Measurements from ENCODE around the gene LCN9. TPM values are rescaled to one million over a fixed set of nuclear protein-coding genes. Genes with fewer than 3 reads are reported as not detected.

The LCN9 gene
- total and polyA plus RNA-seq, 4 donors = not detected

- TF ChIP-seq ZBTB33 (IDR thresholded peaks at IDR 0.05) = no peak
Measured at GRCh38 chr9:135705376-135705775, 42.3 kb downstream of the LCN9 start (continued).

DNA sequence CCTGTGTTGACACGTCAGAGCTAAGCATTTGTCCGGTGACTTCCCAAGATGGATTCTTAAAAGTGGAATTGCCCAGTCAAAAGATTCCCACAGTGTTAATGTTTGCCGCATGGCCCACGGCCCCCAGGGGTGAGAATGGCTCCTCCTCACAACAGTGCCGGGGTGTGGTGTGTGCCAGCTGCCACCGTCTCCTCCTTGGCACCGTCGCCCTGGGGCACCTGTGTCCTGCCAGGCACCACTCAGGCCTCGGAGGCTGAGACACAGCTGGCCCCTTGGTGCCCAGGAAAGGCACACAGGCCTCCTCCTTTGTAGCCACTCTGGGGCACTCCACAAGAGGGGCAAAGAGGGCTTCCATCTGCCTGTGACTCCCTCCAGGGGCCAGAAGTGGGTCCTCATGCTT is 43.2 kb downstream of the LCN9 start:
- Histone ChIP-seq H3K9ac (ENCODE audit: low read depth in 1 of 2, low read length in 2 of 2) (no peak overlapping the region), H3K9me3 (ENCODE audit: control insufficient read depth in 4 of 4, low read length in 3 of 4) (no peaks in the 10 kb centered on the region), H3K4me1 (ENCODE audit: control insufficient read depth in 4 of 4, insufficient read depth in 4 of 4, low read length in 3 of 4) (peaks cover 0 to 7% (median 0%) of the 10 kb centered on the region in 4 donors), H3K27ac (ENCODE audit: low read depth in 1 of 2, low read length in 2 of 2) (no peak overlapping the region), H3K36me3 (ENCODE audit: control insufficient read depth in 4 of 4, insufficient read depth in 3 of 4, low read depth in 1 of 4, low read length in 3 of 4) (no peaks in the 10 kb centered on the region), H3K27me3 (ENCODE audit: control insufficient read depth in 4 of 4, insufficient read depth in 4 of 4, low read length in 3 of 4) (peaks cover under 1 to 9% (median 2%) of the 10 kb centered on the region in 4 donors), H3K4me3 (ENCODE audit: low read depth in 1 of 3, low read length in 3 of 3) (no peak overlapping the region)
- 81% methylated on average over 9 of the region's 9 CpGs for WGBS
- no peak for TF ChIP-seq NR2F2 (IDR thresholded peaks at IDR 0.05)
- TF ChIP-seq, protein P1, sequence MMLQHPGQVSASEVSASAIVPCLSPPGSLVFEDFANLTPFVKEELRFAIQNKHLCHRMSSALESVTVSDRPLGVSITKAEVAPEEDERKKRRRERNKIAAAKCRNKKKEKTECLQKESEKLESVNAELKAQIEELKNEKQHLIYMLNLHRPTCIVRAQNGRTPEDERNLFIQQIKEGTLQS (IDR thresholded peaks at IDR 0.05) = no peak
- DNase-seq (ENCODE audit: low spot score) = no peak

DNA sequence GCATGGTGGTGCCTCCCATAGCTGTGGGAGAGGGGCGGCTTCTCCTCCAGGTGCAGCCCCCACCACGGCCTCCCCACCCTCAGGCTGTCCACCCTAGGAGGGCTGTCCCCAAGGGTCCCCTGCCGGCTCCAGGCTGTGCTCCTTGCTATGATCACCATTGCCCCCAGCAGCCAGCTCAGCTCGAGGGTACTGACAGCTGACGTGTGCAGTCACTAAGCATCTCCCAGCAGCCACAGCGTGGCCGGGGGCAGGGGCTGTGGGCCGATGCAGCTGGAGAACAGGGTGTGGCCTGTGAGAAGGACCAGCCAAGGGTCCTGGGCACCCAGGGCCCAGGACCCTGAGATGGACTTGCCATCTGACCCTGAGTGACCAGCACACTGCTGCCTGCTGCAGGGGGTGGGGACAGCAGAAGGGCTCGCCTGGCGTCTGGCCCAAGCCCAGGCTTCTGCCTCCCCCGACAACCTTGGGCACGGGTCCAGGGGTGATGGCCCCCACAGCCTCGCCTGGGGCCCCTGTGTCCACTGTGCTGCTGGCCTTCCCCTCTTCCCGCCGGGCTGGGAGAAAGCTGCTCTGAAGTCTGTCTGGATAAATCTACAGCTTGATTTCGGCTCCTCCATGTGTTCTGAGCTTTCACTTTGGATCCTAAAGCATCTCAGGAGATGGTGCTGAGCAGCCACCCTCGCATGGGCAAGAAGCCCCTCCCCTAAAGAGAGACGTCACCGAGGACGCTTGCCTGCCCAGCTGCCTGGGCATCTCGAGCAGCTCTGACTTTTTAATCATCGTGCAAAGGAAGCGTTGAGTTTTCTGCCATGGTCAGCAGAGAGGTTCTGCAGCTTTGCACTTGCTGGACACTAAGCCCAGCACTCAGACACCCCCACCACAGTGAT is 44.4 kb downstream of the LCN9 start:
- TF ChIP-seq, protein P1 (IDR thresholded peaks at IDR 0.05) = no peak
- TF ChIP-seq SP1 (IDR thresholded peaks at IDR 0.05) = no peak
- TF ChIP-seq RAD21 (IDR thresholded peaks at IDR 0.05) = no peak
- Histone ChIP-seq H3K9ac (ENCODE audit: low read depth in 1 of 2, low read length in 2 of 2) (no peak overlapping the region), H3K4me1 (ENCODE audit: control insufficient read depth in 4 of 4, insufficient read depth in 4 of 4, low read length in 3 of 4) (no peaks in the 10 kb centered on the region), H3K27me3 (ENCODE audit: control insufficient read depth in 4 of 4, insufficient read depth in 4 of 4, low read length in 3 of 4) (peaks cover 0 to 6% (median 2%) of the 10 kb centered on the region in 4 donors), H3K27ac (ENCODE audit: low read depth in 1 of 2, low read length in 2 of 2) (no peak overlapping the region), H3K4me3 (ENCODE audit: low read depth in 1 of 3, low read length in 3 of 3) (no peak overlapping the region), H3K9me3 (ENCODE audit: control insufficient read depth in 4 of 4, low read length in 3 of 4) (no peaks in the 10 kb centered on the region), H3K36me3 (ENCODE audit: control insufficient read depth in 4 of 4, insufficient read depth in 3 of 4, low read depth in 1 of 4, low read length in 3 of 4) (no peaks in the 10 kb centered on the region)
- DNase-seq (ENCODE audit: low spot score) = no peak
- 38% methylated on average over 23 of the region's 23 CpGs for WGBS

- TF ChIP-seq GABPA (IDR thresholded peaks at IDR 0.05 in 1 of 2, conservative IDR thresholded peaks at IDR 0.05 in 1 of 2) (no peak), RXRA (IDR thresholded peaks at IDR 0.05) (no peak), RAD21 (IDR thresholded peaks at IDR 0.05) (no peak), NR2F2 (IDR thresholded peaks at IDR 0.05) (no peak), HNF4G (IDR thresholded peaks at IDR 0.05) (no peak), HNF4A (conservative IDR thresholded peaks at IDR 0.05) (no peak), FOXA2 (IDR thresholded peaks at IDR 0.05) (no peak), EGR1 (IDR thresholded peaks at IDR 0.05; ENCODE audit: low read depth in 2 of 2) (no peak)
- no peaks in the 10 kb centered on the region for H3K9me3 ChIP-seq (ENCODE audit: control insufficient read depth in 4 of 4, low read length in 3 of 4)
- H3K9ac ChIP-seq (ENCODE audit: low read depth in 1 of 2, low read length in 2 of 2) = no peak overlapping the region
- H3K27ac ChIP-seq (ENCODE audit: low read depth in 1 of 2, low read length in 2 of 2) = no peak overlapping the region
- peaks cover 0 to 3% (median 3%) of the 10 kb centered on the region in 4 donors for H3K27me3 ChIP-seq (ENCODE audit: control insufficient read depth in 4 of 4, insufficient read depth in 4 of 4, low read length in 3 of 4)
- H3K4me1 ChIP-seq (ENCODE audit: control insufficient read depth in 4 of 4, insufficient read depth in 4 of 4, low read length in 3 of 4) = no peaks in the 10 kb centered on the region
- DNase-seq (ENCODE audit: low spot score) = no peak
- no peaks in the 10 kb centered on the region for H3K36me3 ChIP-seq (ENCODE audit: control insufficient read depth in 4 of 4, insufficient read depth in 3 of 4, low read depth in 1 of 4, low read length in 3 of 4)
- no peak overlapping the region for H3K4me3 ChIP-seq (ENCODE audit: low read depth in 1 of 3, low read length in 3 of 3)
- WGBS = 75% methylated on average over 4 of the region's 4 CpGs
Measured at GRCh38 chr9:135708164-135708563, 45.1 kb downstream of the LCN9 start.

Data from liver (tissue), 9 donors.